ENCODE data around the gene FCRL4.

DNA sequence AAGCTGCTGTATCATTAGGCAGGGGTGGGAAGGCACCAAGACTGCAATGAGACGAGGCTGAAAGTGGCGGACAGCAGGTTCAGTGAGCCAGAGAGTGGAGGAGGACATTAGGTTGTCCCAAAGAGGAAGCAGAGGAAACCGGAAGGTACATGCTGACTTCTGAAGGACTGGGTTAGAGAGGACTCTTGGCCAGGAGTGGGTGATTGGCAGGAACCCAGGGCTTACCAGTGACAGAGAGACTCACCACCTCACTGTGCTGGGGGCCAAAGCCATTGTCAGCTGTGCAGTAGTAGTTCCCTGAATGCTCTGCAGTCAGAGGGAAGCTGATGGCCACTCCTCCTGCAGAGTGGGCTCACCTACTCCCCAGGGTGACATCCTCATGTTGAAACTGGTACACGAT, 41.9 kb upstream of the FCRL4 start:
- TF ChIP-seq, protein P1, sequence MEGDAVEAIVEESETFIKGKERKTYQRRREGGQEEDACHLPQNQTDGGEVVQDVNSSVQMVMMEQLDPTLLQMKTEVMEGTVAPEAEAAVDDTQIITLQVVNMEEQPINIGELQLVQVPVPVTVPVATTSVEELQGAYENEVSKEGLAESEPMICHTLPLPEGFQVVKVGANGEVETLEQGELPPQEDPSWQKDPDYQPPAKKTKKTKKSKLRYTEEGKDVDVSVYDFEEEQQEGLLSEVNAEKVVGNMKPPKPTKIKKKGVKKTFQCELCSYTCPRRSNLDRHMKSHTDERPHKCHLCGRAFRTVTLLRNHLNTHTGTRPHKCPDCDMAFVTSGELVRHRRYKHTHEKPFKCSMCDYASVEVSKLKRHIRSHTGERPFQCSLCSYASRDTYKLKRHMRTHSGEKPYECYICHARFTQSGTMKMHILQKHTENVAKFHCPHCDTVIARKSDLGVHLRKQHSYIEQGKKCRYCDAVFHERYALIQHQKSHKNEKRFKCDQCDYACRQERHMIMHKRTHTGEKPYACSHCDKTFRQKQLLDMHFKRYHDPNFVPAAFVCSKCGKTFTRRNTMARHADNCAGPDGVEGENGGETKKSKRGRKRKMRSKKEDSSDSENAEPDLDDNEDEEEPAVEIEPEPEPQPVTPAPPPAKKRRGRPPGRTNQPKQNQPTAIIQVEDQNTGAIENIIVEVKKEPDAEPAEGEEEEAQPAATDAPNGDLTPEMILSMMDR (IDR thresholded peaks at IDR 0.05), result no peak
- TF ChIP-seq POLR2A (IDR thresholded peaks at IDR 0.05), result no peak

Data from right lobe of liver (tissue), 4 donors.